Measurements from ENCODE around the gene MRPS10. TPM values are rescaled to one million over a fixed set of nuclear protein-coding genes. Genes with fewer than 3 reads are reported as not detected.

The MRPS10 gene
- total RNA-seq, 6 experiments from 2014 or later: 17.7 to 35.3 (median 20.1) TPM

- Histone ChIP-seq H3K27ac (no peak overlapping the region), H3K36me3 (no peaks in the 10 kb centered on the region), H3K4me1 (peaks cover 0 to 9% (median 0%) of the 10 kb centered on the region in 4 donors), H3K27me3 (no peaks in the 10 kb centered on the region), H3K9me3 (no peaks in the 10 kb centered on the region), H3K4me3 (no peak overlapping the region)
- no peak for DNase-seq
- TF ChIP-seq CTCF (IDR thresholded peaks at IDR 0.05) (peak; percentile 25 to 35 (median 28)), POLR2A (IDR thresholded peaks at IDR 0.05) (no peak)
- 57% methylated on average over 7 of the region's 8 CpGs for WGBS (ENCODE audit: insufficient coverage, low coverage, low lambda C conversion rate, missing lambda C conversion rate)
- peak in 1 of 4 donors; percentile 31 for ATAC-seq
- intact Hi-C loops (cut with DNase I): no loop called here
Measured at GRCh38 chr6:42230345-42231321, 13.0 kb upstream of the MRPS10 start.

- intact Hi-C loops (cut with DNase I): loop anchor here in 1 of 2 donors (10.0 kb wide), 1 partner anchor 65 kb away; no protein-coding TSS in a partner anchor
- Histone ChIP-seq H3K27me3 (no peaks in the 10 kb centered on the region), H3K27ac (no peak overlapping the region), H3K4me3 (no peak overlapping the region), H3K4me1 (peaks cover 0 to 9% (median 0%) of the 10 kb centered on the region in 4 donors), H3K36me3 (no peaks in the 10 kb centered on the region), H3K9me3 (no peaks in the 10 kb centered on the region)
- ATAC-seq (no peak), DNase-seq (no peak)
- TF ChIP-seq POLR2A (IDR thresholded peaks at IDR 0.05) (no peak), CTCF (IDR thresholded peaks at IDR 0.05) (no peak)
- 55% methylated on average over 6 of the region's 6 CpGs for WGBS (ENCODE audit: insufficient coverage, low coverage, low lambda C conversion rate, missing lambda C conversion rate)
Measured at GRCh38 chr6:42229506-42230119, 12.0 kb upstream of the MRPS10 start.

GRCh38 chr6:42228305-42228704 lies 10.6 kb upstream of the MRPS10 start:
- Histone ChIP-seq H3K9me3 (no peaks in the 10 kb centered on the region), H3K27me3 (no peaks in the 10 kb centered on the region), H3K27ac (no peak overlapping the region), H3K36me3 (no peaks in the 10 kb centered on the region), H3K4me3 (no peak overlapping the region), H3K4me1 (peaks cover 0 to 9% (median 0%) of the 10 kb centered on the region in 4 donors)
- intact Hi-C loops (cut with DNase I): loop anchor here in 1 of 2 donors (10.0 kb wide), 1 partner anchor 64 kb away; no protein-coding TSS in a partner anchor
- WGBS (ENCODE audit: insufficient coverage, low coverage, low lambda C conversion rate, missing lambda C conversion rate): 96% methylated on average over 14 of the region's 15 CpGs
- ATAC-seq: no peak
- no peak for DNase-seq
- TF ChIP-seq CTCF (IDR thresholded peaks at IDR 0.05) (no peak), POLR2A (IDR thresholded peaks at IDR 0.05) (no peak)

- ATAC-seq (peak; percentile 33 to 67 (median 62)), DNase-seq (no peak)
- WGBS (ENCODE audit: insufficient coverage, low coverage, low lambda C conversion rate, missing lambda C conversion rate): 43% methylated on average over 6 of the region's 9 CpGs
- TF ChIP-seq POLR2A (IDR thresholded peaks at IDR 0.05) (no peak), CTCF (IDR thresholded peaks at IDR 0.05) (no peak)
- peaks cover 0 to 9% (median 0%) of the 10 kb centered on the region in 4 donors for H3K4me1 ChIP-seq
- no peak overlapping the region for H3K4me3 ChIP-seq
- no peaks in the 10 kb centered on the region for H3K27me3 ChIP-seq
- intact Hi-C loops (cut with DNase I): loop anchor here in 1 of 2 donors (10.0 kb wide), 1 partner anchor 63 kb away; no protein-coding TSS in a partner anchor
- no peaks in the 10 kb centered on the region for H3K9me3 ChIP-seq
- H3K36me3 ChIP-seq: no peaks in the 10 kb centered on the region
- no peak overlapping the region for H3K27ac ChIP-seq
Measured at GRCh38 chr6:42227173-42227850, 9.7 kb upstream of the MRPS10 start.
